ENCODE data around the gene GRID1.

GRID1 gene

DNA sequence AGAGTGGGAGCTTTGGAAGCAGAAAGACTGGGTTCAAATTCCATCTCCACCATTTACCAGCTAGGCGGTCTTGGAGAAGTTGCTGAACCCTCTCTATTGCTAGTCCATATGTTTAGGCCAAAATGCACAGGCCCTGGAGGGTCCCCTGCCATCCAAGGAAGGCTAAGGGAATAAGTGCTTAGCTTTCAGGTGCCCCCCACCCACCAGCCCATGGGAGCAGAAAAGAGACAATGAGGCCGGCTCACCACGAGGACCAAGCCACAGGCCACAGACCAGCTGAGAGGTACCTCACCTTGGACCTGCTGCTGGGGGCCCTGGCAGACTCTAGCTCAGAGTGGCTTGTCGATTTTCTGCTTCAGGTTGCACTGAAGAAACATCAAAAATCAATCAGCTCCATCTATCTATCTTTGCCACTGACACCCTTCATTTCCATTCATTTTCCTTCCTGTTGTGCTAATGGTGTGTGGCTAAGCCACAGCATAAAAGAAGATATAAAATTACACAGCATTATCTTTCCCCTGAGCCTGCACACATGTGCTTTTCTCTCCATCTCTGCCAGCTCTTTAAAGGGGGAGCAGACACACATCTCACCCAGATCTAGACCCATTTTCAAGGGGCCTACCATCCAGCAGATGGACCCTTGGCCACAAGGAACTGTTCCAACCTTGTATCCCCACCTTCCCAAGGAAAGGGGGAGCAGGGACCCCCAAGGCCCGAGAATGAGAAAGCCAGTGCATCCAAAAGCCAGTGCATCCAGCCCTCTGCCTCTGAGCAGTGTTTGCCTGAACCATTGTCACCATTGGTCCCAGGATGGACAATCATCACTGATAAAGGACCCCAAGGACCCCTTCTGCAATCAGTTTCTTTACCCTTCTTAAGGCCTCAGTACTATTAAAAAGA is 65.4 kb downstream of the GRID1 start:
- Mint-ChIP-seq H3K27ac (no peak overlapping the region), H3K4me1 (no peaks in the 10 kb centered on the region), H3K4me3 (no peak overlapping the region), H3K27me3 (ENCODE audit: low read depth) (peaks cover 11% of the 10 kb centered on the region), H3K9me3 (no peaks in the 10 kb centered on the region), H3K36me3 (ENCODE audit: low read depth) (no peaks in the 10 kb centered on the region)
- TF ChIP-seq, protein P1, sequence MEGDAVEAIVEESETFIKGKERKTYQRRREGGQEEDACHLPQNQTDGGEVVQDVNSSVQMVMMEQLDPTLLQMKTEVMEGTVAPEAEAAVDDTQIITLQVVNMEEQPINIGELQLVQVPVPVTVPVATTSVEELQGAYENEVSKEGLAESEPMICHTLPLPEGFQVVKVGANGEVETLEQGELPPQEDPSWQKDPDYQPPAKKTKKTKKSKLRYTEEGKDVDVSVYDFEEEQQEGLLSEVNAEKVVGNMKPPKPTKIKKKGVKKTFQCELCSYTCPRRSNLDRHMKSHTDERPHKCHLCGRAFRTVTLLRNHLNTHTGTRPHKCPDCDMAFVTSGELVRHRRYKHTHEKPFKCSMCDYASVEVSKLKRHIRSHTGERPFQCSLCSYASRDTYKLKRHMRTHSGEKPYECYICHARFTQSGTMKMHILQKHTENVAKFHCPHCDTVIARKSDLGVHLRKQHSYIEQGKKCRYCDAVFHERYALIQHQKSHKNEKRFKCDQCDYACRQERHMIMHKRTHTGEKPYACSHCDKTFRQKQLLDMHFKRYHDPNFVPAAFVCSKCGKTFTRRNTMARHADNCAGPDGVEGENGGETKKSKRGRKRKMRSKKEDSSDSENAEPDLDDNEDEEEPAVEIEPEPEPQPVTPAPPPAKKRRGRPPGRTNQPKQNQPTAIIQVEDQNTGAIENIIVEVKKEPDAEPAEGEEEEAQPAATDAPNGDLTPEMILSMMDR (IDR thresholded peaks at IDR 0.05; ENCODE audit: unreplicated experiment in 3 of 3): no peak

- H3K36me3 Mint-ChIP-seq (ENCODE audit: low read depth): no peaks in the 10 kb centered on the region
- no peaks in the 10 kb centered on the region for H3K9me3 Mint-ChIP-seq
- no peaks in the 10 kb centered on the region for H3K4me1 Mint-ChIP-seq
- peaks cover 12% of the 10 kb centered on the region for H3K27me3 Mint-ChIP-seq (ENCODE audit: low read depth)
- H3K27ac Mint-ChIP-seq: no peak overlapping the region
- TF ChIP-seq, protein P1 (IDR thresholded peaks at IDR 0.05; ENCODE audit: unreplicated experiment in 3 of 3): no peak
- no peak overlapping the region for H3K4me3 Mint-ChIP-seq
Measured at GRCh38 chr10:86300399-86300925, 66.1 kb downstream of the GRID1 start.

DNA sequence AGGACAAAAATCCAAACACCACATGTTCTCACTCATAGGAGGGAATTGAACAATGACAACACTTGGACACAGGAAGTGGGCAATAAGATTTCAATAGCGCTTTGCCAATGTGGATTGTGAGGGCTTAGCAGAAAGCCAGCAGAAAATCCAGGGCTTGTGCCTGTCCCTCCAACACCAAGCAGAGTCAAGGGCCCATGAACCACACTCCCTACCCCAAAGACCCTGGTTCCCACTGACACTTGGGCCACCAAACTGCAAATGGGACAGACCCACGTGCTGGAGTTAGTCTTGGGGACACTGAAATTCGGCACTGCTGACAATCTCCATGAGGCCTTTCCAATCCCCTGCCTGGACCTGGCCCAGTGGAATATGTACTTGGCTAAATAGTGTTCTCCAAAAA is 67.0 kb downstream of the GRID1 start:
- Mint-ChIP-seq H3K27ac (no peak overlapping the region), H3K4me1 (no peaks in the 10 kb centered on the region), H3K36me3 (ENCODE audit: low read depth) (no peaks in the 10 kb centered on the region), H3K27me3 (ENCODE audit: low read depth) (peaks cover 16% of the 10 kb centered on the region), H3K9me3 (no peaks in the 10 kb centered on the region), H3K4me3 (no peak overlapping the region)
- TF ChIP-seq, protein P1 (IDR thresholded peaks at IDR 0.05; ENCODE audit: unreplicated experiment in 3 of 3): no peak

DNA sequence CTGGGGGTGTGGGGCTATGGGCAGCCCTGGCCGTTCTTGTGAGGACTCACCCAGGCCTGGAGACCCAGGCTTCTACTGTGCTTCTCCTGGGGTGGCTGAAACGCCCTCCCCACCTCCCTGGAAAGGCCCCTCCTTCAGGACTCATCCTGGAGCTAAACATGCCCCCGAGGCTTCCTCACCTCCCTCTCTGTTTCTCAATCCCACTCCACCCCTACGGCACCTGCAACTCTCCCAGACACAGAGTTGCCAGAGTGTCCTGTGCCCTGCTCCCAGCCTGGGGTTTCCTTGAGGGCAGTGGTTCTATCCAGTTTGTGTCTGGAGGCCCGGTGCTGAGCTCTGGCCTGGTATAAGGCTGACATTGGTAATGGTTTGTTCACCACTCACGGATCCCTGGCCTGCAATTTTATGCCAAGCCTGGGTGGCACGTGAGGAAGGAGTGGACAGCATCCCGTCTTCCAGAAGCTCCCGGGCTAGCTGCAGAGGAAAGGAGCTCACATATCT is 68.0 kb downstream of the GRID1 start:
- H3K9me3 Mint-ChIP-seq: no peaks in the 10 kb centered on the region

DNA sequence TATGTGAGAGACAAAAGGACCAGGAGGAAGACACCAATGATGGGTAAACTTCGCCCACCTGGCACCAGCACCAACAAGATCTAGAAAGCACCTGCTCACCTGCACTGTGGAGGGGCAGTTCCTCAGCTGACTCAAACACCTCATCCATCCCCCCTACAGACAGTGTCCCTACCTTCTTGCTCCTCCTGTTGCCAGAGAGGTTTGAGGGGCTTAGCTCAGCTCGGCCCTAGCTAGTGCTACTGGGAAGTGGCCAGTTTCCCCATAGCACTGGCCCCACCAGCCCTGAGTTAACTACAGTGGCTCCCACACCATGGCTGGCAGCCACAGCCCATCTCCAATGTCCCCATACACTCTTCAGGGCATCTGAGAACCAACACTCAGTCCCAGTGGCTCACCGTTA is 70.8 kb downstream of the GRID1 start:
- Mint-ChIP-seq H3K27ac (no peak overlapping the region), H3K36me3 (ENCODE audit: low read depth) (no peaks in the 10 kb centered on the region), H3K4me3 (no peak overlapping the region), H3K4me1 (no peaks in the 10 kb centered on the region), H3K9me3 (no peaks in the 10 kb centered on the region), H3K27me3 (ENCODE audit: low read depth) (peaks cover 16% of the 10 kb centered on the region)
- TF ChIP-seq, protein P1 (IDR thresholded peaks at IDR 0.05; ENCODE audit: unreplicated experiment in 3 of 3): no peak

More for the DNA sequence above, 68.0 kb downstream of the GRID1 start:
- Mint-ChIP-seq H3K27me3 (ENCODE audit: low read depth) (peaks cover 16% of the 10 kb centered on the region), H3K4me3 (no peak overlapping the region), H3K4me1 (no peaks in the 10 kb centered on the region), H3K27ac (no peak overlapping the region), H3K36me3 (ENCODE audit: low read depth) (no peaks in the 10 kb centered on the region)
- TF ChIP-seq, protein P1 (IDR thresholded peaks at IDR 0.05; ENCODE audit: unreplicated experiment in 3 of 3): no peak

Data from nephron (organoid).